Uterus (tissue), 2 donors: Measurements from ENCODE around the gene CSF3.

Experiments
- CTCF ChIP-seq, 4 experiments: fragments of 200-600 bp in 2 of 4; fragments of 450-650 bp in 2 of 4; sonication (generic) in 2 of 4; IDR thresholded peaks; one replicate each; pipeline ENCODE4 v1.5.1; 2016 to 2019; ENCODE audit warnings: antibody characterized with exemption in 4 of 4, mild to moderate bottlenecking in 2 of 4, moderate library complexity in 1 of 4
- POLR2A ChIP-seq, 2 donors: fragments of 450-650 bp; IDR thresholded peaks; one replicate each; pipeline ENCODE4 v1.6.1; 2016; ENCODE audit warnings: antibody characterized with exemption in 2 of 2, mild to moderate bottlenecking in 1 of 2, moderate library complexity in 1 of 2

- TF ChIP-seq CTCF (IDR thresholded peaks at IDR 0.05) (no peak), POLR2A (IDR thresholded peaks at IDR 0.05) (no peak)
These were observed 26.9 kb upstream of the CSF3 start for GRCh38 chr17:39988206-39988810.
